ENCODE data around the gene KDR.

KDR gene

DNA sequence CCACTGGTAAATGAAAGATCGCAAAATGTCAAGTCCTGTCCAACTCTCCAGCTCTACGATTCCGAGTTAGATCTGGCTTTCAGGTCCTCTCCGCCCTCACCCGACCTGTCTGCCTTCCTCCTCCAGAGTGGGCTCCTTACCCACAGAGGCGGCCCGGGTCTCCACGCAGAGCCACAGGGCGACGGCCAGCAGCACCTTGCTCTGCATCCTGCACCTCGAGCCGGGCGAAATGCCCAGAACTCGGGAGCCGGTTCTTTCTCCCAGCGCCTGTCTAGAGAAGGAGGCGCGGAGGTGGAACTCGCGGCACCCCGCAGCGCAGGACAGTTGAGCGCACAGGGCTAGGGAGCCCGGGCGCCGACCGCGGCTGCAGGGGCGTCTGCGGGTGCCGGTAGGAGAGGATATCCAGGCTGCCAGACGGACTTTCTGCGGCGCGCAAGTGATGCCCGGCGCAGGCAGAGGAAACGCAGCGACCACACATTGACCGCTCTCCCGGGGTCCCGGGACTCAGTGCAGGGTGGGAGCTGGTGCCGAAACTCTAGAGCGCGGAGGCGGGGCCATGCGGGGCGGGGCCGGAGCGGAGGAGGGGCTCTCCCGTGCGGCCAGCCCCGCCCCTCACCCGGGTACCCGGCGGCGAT, at the start of gene KDR:
Gene KDR (minus strand): TSS at position 509 of the 635 bp plus-strand sequence. CDS start 302 bp downstream, at position 207.
- DNase-seq: peak; percentile 19

DNA sequence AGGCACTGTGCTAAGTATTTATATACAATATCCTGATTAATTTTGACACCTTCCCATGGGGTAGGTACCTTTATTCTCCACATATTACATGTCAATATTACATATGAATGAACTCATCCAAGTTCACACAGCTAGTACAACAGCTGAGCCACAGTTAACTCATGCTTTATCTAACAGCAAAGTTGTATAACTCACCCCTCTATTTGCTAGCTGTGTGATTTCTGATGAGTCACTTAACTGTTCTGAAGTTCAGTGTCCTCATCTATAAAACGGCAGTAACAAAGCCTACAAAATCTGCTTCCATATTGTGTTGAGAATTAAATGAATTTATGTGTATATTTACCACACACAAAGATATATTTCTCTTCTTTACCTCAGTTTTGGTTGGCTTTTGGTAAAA, 48.2 kb upstream of the KDR start:
- DNase-seq: no peak

DNA sequence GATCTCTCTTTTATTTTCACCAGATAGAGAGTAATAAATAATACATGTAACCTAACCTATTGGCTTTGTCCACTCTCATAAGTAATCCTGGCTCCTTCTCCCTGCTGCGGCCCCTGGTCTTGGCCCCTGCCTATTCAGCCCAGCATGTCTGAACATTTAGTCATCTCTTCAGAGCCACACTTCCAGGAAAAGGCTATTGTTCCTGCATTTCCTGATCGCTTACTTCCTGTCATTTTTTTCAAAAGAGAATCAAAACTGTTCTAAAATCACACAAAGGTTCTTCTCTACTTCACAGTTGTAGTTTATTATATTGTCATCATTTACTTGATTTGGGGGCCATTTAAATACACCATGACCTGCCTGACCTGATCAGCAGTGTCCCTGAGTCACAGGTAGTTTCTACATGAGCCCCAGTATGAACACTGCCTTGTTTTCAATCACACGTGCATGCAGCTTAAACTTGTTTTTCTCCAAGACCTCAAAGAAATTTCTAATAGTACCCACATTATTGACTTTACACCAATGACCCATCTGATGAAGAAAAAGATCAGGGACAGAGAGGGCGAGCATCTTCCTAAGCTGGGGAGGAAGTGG, 47.4 kb upstream of the KDR start:
- no peak for DNase-seq

DNA sequence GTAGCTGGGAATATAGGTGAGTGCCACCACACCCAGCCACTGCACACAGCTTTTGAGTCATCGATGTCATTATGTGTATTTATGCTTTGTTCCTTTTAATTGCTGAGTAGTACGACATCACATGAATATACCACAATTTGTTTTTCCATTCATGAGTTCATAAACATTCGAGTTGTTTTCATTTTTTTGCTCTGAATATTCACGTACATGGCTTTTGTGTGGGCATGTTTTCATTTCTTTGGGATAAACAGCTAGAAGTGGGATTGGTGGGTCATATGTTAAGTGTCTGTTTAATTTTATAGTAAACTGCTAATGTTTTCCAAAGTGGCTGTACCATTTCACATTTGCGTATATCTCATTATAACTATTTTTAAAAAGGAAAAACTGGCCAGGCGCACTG, 45.1 kb upstream of the KDR start:
- no peak for DNase-seq

DNA sequence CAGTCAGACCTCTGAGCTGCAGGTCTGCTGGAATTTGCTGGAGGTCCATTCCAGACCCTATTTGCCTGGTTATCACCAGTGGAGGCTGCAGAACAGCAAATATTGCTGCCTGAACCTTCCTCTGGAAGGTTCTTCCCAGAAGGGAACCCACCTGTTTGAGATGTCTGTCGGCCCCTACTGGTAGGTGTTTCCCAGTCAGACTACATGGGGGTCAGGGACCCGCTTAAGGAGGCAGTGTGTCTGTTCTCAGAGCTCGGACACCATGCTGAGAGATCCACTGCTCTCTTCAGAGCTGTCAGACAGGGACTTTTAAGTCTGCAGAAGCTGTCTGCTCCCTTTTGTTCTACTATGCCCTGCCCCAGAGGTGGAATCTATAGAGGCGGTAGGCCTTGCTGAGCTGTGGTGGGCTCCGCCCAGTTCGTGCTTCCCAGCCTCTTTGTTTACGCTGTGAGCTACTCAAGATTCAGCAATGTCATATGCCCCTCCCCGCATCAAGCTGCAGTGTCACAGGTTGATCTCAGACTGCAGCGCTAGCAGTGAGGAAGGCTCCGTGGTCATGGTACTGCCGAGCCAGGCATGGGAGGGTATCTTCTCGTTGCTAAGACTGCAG, 44.1 kb upstream of the KDR start:
- no peak for DNase-seq

DNA sequence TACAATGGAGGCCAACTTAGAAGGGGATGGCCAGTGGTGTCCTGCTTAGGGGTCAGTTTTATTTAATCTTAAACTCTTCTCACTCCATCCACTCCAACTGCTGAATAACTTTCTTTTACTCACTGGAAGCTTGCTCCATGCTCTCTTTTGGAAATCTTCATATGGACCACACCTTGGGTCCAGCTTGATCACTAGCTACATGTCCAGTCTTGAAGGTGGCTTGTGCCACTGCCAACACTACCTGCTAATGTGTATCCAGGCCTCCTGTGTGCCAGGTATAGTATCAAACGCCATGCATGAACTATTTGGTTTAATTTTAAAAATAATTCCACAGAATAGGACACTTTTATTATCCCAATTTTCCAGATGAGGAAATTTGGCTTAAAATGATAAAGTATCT, 37.0 kb upstream of the KDR start:
- DNase-seq: no peak

DNA sequence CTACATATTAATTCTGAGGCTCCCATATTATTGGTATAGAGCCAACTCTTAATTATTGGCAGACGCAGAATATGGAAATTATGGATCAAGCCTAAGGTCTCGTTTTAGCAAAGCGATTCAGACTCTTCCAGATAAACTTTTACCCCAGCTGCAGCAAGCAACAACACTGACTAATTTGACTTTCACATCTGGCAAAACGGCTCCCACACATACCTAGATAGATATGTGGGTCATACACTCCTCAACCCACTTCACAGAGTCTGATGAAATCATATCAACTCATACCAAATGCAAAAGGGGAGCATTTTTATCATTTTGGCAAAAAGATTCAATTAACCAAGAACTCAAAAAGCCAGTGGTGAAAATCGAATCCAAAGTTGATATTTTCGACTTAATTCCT, 36.3 kb upstream of the KDR start:
- DNase-seq: no peak

DNA sequence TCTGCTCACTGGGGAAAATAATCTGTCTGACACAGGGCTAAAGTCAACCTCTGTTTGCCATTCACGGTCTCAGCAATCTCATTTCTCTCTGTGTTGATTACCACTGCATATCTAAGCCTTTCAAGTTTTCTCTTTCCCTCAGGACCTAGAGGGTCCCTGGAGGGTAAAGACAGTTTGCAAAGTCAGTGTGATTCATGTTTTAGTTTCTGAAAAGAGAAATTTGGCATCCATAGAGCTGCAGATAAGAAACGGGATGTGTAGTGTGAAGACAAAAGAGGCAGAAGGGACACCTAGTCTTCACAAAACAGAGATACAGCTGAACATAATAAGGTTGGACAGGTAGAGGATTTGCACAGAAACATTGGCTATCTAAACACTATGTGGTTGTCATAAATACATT, 34.5 kb upstream of the KDR start:
- DNase-seq: no peak

DNA sequence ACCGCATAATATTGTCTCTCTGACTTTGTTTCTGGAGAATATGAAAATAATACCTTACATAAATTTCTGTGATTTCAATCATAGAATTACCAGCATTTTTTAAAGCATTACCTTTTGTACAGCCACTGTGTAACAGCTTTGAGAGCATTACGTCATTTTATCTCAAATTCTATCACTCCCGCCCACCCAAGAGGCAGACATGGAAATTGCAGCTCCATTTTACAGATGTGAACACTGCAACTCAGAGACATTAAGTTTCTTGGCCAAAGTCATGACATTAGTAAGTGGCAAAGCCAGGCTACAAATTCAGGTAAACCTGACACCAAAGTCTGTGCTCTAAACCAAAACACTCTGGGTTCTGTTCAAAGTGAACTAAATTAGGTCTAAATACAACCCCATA, 33.6 kb upstream of the KDR start:
- DNase-seq: no peak

DNA sequence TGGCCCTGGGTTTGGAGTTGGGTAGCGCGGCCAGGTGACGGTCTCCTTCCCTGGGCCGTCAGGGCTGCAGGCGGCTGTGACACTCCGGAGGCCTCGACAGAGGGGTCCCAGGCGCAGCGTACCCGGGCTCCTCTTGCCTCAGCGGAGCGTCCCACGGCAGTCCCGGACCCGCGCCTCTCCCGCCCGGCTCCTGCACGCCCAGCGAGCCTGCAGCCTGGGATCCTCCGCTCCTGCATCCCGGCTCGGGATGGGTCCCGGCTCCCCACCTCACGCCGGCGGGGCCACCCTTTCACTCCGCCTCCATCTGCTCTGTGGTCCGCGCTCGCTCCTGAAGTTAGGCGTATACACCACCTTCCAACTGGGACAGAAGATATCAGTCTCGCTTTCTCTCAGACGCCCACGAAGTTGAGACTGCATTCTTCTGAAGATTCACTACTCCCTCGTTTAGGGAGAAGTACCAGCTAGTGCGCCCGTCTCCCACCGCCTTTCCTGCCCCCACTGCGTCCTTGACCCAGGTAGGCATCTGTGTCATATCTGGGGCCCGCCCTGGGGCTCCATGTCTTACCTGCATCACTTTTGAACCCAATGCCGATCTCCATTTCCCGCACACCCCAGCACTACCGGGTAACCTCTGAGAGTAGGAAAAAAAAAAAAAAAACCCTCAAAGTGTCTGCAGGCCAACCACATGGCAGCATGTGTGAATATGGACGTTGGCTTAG, 32.3 kb upstream of the KDR start:
- DNase-seq: no peak

DNA sequence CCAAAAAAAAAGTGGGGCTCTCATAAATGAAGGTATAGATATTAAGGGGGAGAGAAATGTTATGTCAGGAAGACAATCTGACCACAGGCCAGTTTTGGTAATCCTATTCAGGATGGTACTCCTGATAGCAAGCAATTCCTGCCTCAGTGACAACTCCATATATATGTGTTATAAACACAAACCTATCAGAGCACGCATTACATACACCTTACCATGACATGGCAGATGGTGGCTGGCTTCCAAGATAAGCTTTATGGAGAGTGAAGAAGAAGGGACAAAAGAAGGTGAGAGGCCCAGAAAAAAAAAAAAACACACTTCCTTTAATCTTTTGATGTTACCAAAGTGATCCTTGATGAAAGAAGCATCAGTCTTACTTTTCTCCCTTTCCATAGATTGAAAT, 29.5 kb upstream of the KDR start:
- no peak for DNase-seq

DNA sequence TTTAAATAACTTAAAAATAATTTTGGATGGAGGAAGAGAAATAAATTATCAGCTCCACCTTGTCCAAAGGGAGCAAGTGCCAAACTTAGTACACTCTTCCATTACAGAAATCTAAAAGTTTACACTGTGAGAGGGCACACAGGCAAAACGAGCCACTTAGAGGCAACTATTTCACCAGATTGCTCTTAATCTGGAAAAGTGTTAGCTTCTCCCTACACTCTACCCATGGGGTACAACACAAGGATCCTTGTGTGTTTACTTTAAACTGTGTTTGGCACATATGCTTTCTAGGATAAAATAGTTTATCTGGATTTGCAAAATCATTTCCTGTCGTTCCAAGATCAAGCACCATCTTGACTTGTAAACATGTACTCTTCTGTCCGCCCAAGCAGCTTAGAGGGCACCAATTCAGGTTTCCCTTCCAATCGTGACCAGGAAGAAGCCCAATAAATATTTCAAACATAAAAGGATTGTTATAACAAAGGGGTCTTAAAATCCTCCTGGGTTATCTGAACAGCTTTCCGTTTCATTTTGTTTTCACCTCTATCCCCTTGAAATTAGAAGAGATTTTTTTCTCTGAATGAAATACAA, 29.0 kb upstream of the KDR start:
- no peak for DNase-seq

DNA sequence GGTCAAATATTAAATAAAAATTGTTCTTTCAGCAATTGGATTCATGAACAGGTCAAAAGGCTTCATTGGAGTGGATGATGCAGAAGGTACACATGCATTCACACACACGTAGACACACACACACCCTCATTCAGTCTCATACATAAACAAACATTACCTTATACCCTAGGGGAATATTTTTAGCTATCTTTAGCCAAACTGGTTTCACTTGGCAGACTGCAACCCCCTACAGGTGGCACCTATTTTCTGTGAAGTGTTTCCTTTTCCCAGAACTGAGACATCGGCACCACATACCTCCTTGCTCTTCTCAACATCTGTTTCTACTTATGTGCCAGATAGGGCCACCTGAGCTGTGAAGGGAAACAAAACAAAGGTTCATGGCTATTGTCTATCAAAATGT, 18.5 kb upstream of the KDR start:
- no peak for DNase-seq

DNA sequence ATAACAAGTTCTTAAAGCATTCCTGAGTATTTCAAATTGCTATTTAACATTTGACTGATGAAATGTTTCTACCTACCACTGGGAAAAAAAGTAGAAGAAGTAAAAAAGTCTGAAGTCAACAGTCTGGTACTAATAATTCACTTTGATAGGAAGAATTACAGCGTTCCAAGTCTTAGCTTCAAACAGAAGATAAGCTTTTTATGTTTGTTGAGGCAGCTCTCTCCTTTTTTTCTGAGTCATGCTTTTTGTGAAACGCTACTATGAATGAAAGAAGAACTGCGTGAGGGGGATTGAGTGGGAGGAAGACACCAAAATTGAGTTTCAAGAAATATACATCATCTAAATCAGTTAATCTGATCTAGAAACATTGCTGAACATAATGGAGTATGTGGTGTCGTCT, 13.0 kb upstream of the KDR start:
- DNase-seq: no peak

DNA sequence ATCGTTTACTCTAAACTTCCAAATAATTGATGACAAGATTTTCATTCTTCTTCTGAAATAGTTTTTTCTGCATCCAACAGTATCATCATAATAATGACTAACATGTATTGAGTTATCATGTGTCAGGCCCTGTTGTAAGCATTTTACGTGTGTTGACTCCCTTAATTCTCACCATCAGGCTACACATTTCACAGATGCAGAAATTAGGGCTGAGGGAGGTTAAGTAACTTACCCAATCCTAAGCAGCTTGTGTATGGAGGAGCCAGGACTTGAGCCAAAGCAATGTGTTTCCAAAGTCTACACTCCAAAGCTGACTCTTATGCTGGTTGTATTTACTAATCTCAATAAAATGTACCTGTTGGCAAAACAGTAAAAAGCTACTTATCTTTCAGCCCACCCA, 11.2 kb upstream of the KDR start:
- no peak for DNase-seq

DNA sequence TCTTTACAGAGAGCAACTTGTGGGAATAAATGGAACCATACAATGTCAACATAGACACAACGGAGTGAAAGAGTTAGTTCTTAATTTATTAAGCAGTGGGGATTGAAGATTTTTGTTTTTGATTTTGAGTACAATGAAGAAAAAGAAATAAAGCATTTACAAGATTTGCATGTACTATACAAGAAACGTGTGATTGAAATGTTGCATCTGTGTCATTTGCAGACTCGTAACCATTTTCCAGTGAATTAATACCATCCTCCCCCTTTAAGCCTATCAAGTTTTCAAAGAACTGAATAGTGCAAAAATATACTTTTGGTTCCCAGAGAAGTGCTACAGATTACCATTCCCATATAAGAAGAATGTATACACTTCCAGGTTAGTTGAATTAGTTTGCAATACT, 8.6 kb upstream of the KDR start:
- no peak for DNase-seq

DNA sequence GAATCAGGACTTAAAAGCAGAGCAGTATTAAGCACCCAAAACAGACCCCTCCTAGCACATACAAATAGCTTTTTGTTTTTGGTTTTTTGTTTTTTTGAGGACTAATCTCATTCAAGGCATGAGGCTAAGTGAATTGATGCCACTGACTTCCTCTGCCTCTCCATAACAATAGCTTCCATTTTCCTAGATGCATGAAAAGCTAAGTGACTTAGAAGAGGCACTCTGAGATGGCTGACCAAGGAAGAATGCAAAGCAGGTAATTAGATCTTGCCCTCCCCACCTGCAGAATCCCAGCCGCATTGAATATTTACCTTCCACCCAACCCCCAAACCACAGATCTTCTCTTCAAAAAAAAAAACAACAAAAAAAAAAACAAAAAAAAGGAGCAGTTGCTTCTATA, 7.4 kb upstream of the KDR start:
- DNase-seq: no peak

DNA sequence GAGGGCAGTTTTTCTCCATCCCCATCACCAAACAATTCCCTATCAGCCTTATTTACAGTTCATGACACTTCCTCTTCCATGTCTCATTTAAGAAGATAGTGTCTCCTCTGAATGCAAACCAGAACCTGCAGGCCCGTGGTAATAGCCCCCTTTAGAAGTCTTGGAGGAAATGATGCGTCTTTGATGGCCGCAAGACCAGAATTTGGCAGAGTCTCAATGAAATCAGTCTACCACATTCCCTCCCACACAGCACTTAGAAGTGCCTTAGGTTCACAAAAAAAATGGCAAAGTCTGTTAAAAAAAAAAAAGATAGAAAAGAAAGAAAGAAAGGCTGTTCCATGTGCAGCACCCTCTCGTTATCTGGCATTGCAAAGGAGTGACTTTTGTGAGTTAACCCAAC, 2.1 kb upstream of the KDR start:
- no peak for DNase-seq

DNA sequence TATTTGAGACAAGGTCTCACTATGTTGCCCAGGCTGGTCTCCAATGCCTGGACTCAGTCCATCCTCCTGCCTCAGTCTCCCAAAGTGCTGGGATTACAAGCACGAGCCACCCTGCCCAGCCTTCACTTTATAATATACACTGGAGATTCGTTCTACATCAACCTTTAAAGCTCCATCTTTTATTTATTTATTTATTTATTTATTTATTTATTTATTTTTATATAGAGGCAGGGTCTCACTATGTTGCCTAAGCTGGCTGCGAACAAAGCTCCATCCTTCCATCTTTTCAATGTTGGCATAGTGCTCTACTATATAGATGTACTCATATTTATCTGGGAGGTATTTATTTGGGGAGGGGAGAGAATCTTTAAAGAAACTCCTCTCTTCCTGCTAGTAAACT, 1.7 kb upstream of the KDR start:
- no peak for DNase-seq

DNA sequence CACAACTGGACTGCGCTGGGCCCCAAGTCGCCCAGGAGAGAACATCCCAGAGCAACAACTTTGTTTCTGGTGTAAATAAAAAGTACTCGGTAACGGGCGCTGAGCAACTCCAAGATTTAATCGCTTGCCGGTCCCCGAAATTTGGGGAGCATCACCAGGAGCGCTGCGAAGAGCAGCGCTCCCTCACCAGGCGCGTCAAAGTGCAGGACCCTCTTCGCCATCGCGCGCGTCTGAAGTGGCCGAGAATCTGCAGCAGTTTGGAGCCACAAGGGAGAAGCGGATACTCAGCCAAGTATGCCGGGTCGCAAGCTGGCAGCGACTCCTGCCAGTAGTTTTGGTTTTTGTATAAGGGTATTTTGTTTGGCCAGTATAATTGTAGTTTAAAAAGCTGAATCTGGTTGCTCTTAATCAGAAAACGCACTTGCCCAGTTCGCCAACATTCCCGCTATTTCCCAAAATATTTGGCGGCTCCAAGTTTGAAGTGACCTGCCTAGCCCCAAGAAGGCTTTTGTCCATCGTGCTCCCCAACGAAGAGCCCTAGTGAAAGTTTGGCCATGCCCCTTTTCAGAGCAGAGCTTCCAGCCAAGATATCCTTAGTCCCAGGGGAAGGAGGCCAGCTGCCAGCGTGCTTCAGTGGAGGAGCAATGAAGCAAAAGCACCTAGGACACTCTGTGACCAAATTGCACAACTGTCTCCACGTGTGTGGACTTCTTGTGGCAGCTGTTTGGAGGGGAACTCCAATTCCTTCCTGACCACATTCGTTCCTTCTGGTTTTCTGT, 557 bp upstream of the KDR start:
- DNase-seq: no peak

DNA sequence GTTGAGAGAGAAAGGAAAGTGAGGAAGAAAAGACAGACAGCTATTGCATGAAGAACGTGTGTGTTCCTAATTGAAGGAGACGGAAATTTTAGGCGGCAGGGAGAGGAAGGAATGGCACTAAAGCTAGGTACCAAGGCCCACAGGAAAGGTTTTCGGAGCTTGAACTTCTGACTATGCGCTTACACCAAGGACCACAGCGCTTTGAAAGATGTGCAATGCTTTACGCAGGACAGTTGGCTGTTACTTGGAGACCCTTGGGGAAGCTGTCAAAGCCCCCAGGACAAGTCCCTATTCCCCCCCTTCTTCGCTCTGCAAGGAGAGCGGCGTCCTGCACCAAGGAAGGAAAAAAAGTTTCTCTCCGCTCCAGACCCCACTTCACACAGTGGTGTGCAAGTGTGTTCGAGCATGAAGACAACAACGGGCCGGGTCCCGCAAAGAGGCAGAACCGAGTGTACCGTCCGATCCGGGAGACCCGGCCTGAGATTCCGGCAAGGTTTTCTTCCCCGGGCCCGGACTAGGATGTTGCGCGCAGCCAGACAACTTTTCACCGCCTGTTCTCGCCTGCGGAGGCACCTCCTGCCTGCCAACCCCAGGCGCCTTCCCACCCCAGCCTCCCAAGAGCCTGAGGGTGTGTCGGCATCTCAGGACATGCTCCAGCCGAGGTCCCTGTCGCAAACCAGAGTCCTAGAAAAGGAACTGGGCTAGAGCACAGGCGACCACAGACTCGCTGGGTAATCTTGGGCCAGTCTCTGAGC, 896 bp downstream of the KDR start:
- DNase-seq: peak; percentile 2

DNA sequence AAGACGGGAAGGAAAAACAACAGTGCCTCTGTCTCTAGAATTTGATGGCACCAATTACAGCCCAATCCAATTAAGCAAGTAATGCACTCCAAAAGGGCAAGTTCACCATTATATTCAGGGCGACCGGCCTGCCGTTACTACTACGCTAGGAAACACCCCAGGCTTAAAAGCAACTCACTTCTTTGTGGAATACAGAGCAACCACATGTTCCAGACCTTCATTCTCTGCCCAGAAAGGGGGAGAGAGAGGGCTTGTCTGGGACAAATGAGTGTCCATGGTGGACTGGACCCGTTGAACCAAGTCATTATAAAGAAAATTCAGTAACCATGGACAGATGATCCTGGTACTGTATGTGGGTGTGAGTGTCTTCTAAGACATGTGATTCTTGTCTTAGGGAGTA, 1.6 kb downstream of the KDR start:
- DNase-seq: no peak
